NOMO-1 treated with DMSO at 0.1 percent for 48 hours (cell line): ENCODE data around the gene SH2D1A.
A peak's percentile ranks its signal among the peaks of the same experiment; 100 is the strongest.

Experiments
- DNase-seq: peaks from one replicate; lab custom pipeline; 2025; ENCODE audit not compliant: unreplicated experiment; lab: John Stamatoyannopoulos, UW

The SH2D1A gene

GRCh38 chrX:124415115-124415800 is 68.9 kb downstream of the SH2D1A start:
- DNase-seq, result peak; percentile 74

- no peak for DNase-seq
Observed at GRCh38 chrX:124421898-124422655, 75.7 kb downstream of the SH2D1A start.
